ENCODE results near the gene RRP9.

Gene RRP9

DNA sequence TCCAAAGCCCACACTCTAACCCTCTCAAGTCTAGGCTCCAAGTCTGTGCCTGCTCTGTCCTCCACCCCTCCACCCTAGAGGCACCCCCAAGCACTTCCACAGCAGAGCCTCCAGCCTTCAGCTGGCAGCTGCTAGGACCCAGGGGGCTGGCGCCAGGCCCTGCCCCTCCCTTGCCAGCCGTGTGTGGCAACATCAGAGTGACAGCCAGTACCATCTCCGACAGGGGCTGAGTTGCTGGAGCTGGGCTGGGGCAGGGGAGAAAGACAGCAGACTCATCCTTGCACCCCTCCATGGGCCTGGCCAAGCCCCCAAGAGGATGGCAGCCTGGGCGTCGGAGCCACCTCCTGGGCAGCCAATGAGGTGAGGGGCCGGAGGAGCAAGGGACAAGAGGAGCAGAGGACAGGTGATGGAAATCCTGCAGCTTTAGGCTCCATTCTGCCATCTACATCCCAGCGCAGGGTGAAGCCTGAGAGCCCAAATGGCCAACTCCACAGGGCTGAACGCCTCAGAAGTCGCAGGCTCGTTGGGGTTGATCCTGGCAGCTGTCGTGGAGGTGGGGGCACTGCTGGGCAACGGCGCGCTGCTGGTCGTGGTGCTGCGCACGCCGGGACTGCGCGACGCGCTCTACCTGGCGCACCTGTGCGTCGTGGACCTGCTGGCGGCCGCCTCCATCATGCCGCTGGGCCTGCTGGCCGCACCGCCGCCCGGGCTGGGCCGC lies 13.6 kb upstream of the RRP9 start, which contains the start of gene GPR62:
Gene GPR62 (plus strand): TSS at position 207 of the 718 bp plus-strand sequence. CDS start 272 bp downstream, at position 479.
- peak in 1 of 2 experiments; percentile 25 for DNase-seq

DNA sequence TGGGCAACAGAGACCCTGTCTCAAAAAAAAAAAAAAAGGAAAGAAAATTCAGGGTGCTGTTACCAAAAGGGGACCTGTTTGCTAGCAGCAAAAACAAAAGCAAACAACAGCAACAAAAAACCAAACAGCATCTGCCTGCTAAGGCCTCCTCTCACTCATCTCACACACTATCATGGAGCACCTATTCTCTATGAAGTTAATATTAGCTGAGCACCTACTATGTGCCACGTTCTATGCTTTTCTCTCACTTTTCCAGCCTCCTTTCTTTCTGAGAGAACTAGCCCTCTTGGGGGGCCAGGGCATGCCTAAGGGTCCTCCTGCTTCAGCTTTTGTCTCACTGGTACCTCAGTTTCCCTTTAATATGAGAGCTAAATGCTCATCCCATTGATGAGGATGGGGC lies 13.0 kb upstream of the RRP9 start:
- DNase-seq, result no peak

GRCh38 chr3:51954105-51954504 lies 12.4 kb upstream of the RRP9 start:
- DNase-seq, result no peak

GRCh38 chr3:51953445-51953844 lies 11.7 kb upstream of the RRP9 start:
- DNase-seq, result peak in 1 of 2 experiments; percentile 18

GRCh38 chr3:51950899-51951298 lies 9.2 kb upstream of the RRP9 start:
- no peak for DNase-seq

DNA sequence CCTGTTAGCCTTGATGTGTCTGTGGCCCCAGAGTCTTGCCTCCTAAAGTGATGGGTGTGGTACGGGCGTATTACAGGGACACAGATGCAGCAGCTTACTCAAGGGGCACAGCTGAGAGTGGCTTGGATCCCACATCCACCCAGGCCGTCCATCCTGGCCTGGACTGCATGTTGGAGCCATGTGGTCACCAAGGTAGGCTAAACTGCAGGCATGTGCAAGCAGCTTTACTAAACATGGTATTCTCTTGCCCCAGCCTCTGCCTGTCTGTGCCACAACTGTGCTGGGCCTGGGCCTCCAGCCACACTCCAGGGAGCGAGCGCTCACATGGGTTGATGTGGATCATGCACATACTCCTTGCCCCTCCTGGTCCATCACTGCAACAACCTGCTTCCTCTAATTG lies 7.4 kb upstream of the RRP9 start:
- DNase-seq, result no peak

- DNase-seq, result no peak
Observed at GRCh38 chr3:51948016-51948580, 6.4 kb upstream of the RRP9 start.

- no peak for DNase-seq
Observed at GRCh38 chr3:51947215-51947900, 5.7 kb upstream of the RRP9 start.

DNA sequence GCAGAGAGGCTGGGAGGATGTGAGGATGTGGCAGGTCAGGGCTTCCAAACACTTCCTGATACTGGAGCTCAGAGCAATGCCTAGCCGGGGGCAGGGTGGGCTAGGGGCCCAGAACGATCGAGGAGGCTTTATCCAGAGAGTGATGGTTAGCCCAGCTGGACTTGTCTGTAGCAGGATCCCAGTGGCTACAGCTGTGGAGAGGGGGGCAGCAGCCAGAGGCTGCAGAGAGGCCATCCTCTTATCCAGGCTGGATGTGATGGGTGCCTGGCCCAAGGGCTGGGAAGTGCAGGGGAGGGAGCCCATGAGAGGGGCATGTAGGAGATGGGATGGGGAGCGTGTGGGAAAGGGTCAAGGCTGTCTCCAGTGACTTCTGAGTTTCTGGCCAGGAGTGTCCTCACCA lies 5.1 kb upstream of the RRP9 start:
- DNase-seq, result no peak

GRCh38 chr3:51945926-51946705 lies 4.4 kb upstream of the RRP9 start:
- DNase-seq, result no peak

DNA sequence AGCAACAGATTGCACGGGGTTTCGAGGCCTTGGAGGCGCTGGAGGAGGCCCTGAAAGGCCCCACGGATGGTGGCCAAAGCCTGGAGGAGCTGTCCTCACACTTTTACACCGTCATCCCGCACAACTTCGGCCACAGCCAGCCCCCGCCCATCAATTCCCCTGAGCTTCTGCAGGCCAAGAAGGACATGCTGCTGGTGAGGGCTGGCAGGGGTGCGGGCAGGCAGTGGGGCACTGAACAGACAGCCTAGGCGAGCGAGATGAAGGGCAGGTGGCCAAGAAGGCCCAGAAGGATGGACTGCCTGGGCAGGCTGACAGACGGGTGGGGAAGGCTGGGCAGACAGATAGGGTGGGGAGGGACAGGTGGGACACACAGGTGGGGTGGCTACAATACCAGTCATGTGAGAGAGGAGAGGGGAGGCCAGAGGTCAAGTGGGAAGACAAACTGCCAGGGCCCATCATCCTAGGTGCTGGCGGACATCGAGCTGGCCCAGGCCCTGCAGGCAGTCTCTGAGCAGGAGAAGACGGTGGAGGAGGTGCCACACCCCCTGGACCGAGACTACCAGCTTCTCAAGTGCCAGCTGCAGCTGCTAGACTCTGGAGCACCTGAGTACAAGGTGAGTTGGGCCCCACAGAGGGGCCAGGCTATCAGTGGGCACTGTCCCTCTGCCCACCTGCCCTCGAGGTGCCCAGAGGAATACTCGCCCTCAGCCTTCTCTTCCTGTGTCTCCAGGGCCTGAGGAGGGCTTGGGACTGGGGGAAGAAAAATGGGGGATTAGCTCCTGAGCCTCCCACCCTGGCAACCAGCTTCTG lies 3.5 kb upstream of the RRP9 start:
- no peak for DNase-seq

DNA sequence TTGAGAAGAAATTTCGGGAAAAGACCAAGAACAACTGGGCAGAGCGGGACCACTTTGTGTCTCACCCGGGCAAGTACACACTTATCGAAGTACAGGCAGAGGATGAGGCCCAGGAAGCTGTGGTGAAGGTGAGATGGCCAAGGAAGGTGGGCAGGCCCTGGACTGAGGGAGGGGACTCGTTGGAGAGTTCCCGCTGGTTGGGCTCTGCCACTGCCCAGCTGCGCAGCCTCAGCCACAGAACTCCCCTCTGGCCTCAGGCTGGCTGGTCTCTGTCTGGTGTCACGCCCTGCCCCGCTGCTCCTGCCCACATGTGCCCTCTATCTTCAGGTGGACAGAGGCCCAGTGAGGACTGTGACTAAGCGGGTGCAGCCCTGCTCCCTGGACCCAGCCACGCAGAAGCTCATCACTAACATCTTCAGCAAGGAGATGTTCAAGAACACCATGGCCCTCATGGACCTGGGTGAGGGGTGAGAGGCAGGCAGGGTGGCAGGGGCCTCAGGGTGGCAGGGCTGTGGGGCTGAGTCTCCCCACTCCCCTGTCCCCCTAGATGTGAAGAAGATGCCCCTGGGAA lies 2.8 kb upstream of the RRP9 start:
- DNase-seq, result no peak

GRCh38 chr3:51943451-51944391 lies 2.0 kb upstream of the RRP9 start:
- no peak for DNase-seq

GRCh38 chr3:51942603-51943450 lies 1.1 kb upstream of the RRP9 start:
- peak; percentile 17 to 39 for DNase-seq

DNA sequence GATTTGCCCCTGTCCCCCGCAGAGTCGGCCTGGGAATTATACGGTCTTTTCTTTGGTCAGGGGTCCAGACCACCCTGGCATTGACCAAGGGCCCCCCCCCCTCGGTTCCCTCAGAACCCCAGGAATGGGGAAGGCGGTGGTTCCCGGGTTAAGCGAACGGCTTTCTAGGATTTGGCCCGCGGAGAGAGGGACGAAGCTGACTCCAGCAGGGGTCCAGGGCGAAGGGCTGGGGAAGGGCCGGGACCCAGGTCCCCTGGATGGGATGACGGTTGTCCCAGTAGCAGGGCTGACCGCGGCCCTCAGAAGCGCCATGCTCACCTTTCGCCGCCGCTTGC lies 274 bp downstream of the RRP9 start:
- no peak for DNase-seq

GRCh38 chr3:51940648-51941462 lies 849 bp downstream of the RRP9 start:
- DNase-seq, result no peak

DNA sequence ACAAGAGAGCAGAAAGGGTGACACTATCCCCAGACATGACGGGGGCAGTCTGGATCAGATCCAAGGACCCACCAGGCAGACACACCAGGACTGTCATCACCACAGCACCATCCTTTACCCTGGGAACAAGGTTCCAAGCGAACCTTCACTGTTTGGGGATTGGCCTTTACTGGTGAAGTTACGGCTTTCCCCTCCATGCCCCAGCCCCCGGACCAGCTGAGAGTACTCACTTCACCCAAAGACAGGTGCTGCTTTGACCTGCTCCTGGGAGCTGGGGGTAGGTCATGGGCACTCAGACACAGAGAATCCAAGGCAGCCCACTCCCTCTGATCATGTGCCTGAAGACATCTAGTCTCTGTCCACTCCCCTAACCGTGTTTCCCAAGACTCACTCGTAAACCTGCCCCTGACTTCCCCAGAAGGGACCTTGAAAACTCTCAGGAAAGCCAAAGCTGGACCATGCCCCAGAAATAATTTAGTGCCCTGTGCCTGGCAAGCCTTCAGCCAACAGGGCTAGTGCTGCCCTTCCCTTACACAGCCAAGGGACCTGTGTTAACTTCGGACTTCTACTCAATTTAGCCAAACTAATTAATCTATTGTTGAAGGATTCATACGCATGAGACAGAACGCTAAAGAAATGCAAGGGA lies 2.8 kb downstream of the RRP9 start:
- DNase-seq, result no peak

DNA sequence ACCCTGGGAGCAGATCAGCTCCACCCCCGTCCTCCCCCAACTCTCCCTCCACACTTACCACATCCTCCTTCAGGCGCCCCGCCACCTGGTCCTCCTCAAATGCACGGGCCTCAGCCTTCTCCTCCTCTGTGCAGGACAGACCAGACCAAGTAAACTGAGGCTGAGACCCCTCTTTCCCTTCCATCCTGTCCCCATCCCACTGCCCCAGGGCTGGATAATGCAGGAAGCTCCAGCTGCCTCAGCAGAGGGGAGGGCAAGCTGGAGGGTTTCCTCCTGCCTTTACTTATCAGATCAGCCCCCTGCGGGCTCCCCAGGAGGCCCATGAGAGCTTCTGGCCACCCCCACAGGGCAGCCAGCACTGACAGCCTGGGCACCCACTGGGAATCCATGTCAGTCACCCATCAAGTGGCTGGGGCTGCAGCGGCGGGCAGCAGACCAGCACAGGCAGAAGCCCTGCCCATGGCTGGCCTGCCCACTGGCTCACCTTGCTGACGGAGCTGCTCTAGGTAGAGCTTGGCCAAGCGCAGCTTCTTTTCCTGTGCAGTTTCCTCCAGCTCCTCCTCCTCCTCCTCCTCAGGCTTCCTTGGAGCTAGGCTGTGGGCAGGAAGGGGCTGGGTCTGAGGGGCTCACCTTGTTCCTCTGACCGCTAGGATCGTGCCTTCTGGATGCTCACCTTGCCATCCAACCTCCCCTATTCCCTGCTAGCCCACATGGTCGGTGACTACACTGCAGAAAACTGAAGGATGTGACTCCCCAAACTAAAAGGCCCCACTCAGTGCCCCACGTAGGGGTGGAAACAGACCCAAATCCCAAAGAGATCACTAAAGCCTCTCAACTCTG lies 3.9 kb downstream of the RRP9 start:
- no peak for DNase-seq

Measured in SHP77 (cell line).